H9 (cell line): ENCODE data around the gene ECE1. TPM values are rescaled to one million over a fixed set of nuclear protein-coding genes. Genes with fewer than 3 reads are reported as not detected.

ENCODE experiments used
- DNase-seq: peaks from one replicate; pipeline ENCODE4 v3.0.0-alpha.2; 2017
- H2AFZ ChIP-seq: one replicate; pipeline ENCODE4 v1.6.1; 2013; ENCODE audit warnings: mild to moderate bottlenecking, low read length, control low read depth, moderate library complexity
- H2AK5ac ChIP-seq: 2 replicates; pipeline ENCODE4 v1.6.1; 2013; ENCODE audit warnings: low read length, control low read depth, mixed read lengths; ENCODE audit not compliant: insufficient read length
- H2BK120ac ChIP-seq: one replicate; pipeline ENCODE4 v1.6.1; 2013; ENCODE audit warnings: low read depth, mild to moderate bottlenecking, low read length, control low read depth, inconsistent platforms; ENCODE audit not compliant: poor library complexity, severe bottlenecking
- H2BK12ac ChIP-seq: 2 replicates; pipeline ENCODE4 v1.6.1; 2013; ENCODE audit warnings: low read length, control low read depth, mixed read lengths, low read depth; ENCODE audit not compliant: insufficient read length
- H2BK15ac ChIP-seq: 2 replicates; pipeline ENCODE4 v1.6.1; 2013; ENCODE audit warnings: low read depth, low read length, control low read depth
- H2BK20ac ChIP-seq: one replicate; pipeline ENCODE4 v1.6.1; 2013; ENCODE audit warnings: low read depth, mild to moderate bottlenecking, low read length, control low read depth, inconsistent platforms; ENCODE audit not compliant: poor library complexity, severe bottlenecking
- H2BK5ac ChIP-seq: 2 replicates; pipeline ENCODE4 v1.6.1; 2013; ENCODE audit warnings: low read length, control low read depth, mixed read lengths; ENCODE audit not compliant: insufficient read length
- H3K14ac ChIP-seq: 2 replicates; pipeline ENCODE4 v1.6.1; 2013; ENCODE audit warnings: low read length, control low read depth; ENCODE audit not compliant: insufficient read depth
- H3K18ac ChIP-seq: 2 replicates; pipeline ENCODE4 v1.6.1; 2013; ENCODE audit warnings: low read depth, mild to moderate bottlenecking, mixed read lengths, low read length, control low read depth; ENCODE audit not compliant: insufficient read length
- H3K23ac ChIP-seq: 2 replicates; pipeline ENCODE4 v1.6.1; 2013; ENCODE audit warnings: low read length, control low read depth, mixed read lengths, low read depth; ENCODE audit not compliant: insufficient read length
- H3K23me2 ChIP-seq: 2 replicates; pipeline ENCODE4 v1.6.1; 2013; ENCODE audit warnings: low read depth, mild to moderate bottlenecking, mixed read lengths, low read length, control low read depth; ENCODE audit not compliant: insufficient read length, poor library complexity, severe bottlenecking
- H3K27ac ChIP-seq: 2 replicates; pipeline ENCODE4 v1.5.1; 2013; ENCODE audit warnings: low read length, control low read depth, mixed read lengths, low read depth; ENCODE audit not compliant: insufficient read length
- H3K27me3 ChIP-seq: 2 replicates; pipeline ENCODE4 v1.6.1; 2013; ENCODE audit warnings: low read length, control low read depth, inconsistent platforms; ENCODE audit not compliant: insufficient read depth
- H3K4ac ChIP-seq: 2 replicates; pipeline ENCODE4 v1.6.1; 2013; ENCODE audit warnings: low read depth, mild to moderate bottlenecking, control low read depth, inconsistent platforms, low read length, moderate library complexity
- H3K4me1 ChIP-seq: 2 replicates; pipeline ENCODE4 v1.6.1; 2013; ENCODE audit warnings: low read length, control low read depth, inconsistent platforms; ENCODE audit not compliant: insufficient read depth
- H3K4me2 ChIP-seq: 2 replicates; pipeline ENCODE4 v1.6.1; 2013; ENCODE audit warnings: low read length, control low read depth, mixed read lengths; ENCODE audit not compliant: insufficient read length, insufficient read depth
- H3K56ac ChIP-seq: 2 replicates; pipeline ENCODE4 v1.6.1; 2013; ENCODE audit warnings: low read depth, mild to moderate bottlenecking, mixed read lengths, low read length, control low read depth; ENCODE audit not compliant: insufficient read length
- H3K79me1 ChIP-seq: 2 replicates; pipeline ENCODE4 v1.6.1; 2013; ENCODE audit warnings: low read depth, mild to moderate bottlenecking, moderate library complexity, low read length, control low read depth, inconsistent platforms; ENCODE audit not compliant: insufficient read depth, poor library complexity, severe bottlenecking
- H3K79me2 ChIP-seq: 2 replicates; pipeline ENCODE4 v1.6.1; 2013; ENCODE audit warnings: low read length, control low read depth, inconsistent platforms; ENCODE audit not compliant: insufficient read depth
- H3K9ac ChIP-seq: 2 replicates; pipeline ENCODE4 v1.6.1; 2013; ENCODE audit warnings: low read length, control low read depth, mixed read lengths; ENCODE audit not compliant: insufficient read length; ENCODE audit errors: extremely low read depth
- H3K9me3 ChIP-seq: one replicate; pipeline ENCODE4 v1.6.1; 2013; ENCODE audit warnings: low read depth, low read length, inconsistent platforms; ENCODE audit not compliant: control insufficient read depth
- H3T11ph ChIP-seq: one replicate; pipeline ENCODE4 v1.6.1; 2013; ENCODE audit warnings: mild to moderate bottlenecking, low read length, control low read depth, inconsistent platforms
- H4K20me1 ChIP-seq: one replicate; pipeline ENCODE4 v1.6.1; 2013; ENCODE audit not compliant: control insufficient read depth, insufficient read length, insufficient read depth
- H4K5ac ChIP-seq: 2 replicates; pipeline ENCODE4 v1.6.1; 2013; ENCODE audit warnings: low read depth, mild to moderate bottlenecking, mixed read lengths, low read length, control low read depth; ENCODE audit not compliant: insufficient read length
- H4K8ac ChIP-seq: replicated peaks from 2 replicates; pipeline ENCODE4 v1.6.1; 2013; ENCODE audit warnings: low read length, control low read depth, mixed read lengths, low read depth; ENCODE audit not compliant: insufficient read length
- H4K91ac ChIP-seq: 2 replicates; pipeline ENCODE4 v1.6.1; 2013; ENCODE audit warnings: low read depth, mild to moderate bottlenecking, moderate library complexity, mixed read lengths, low read length, control low read depth; ENCODE audit not compliant: insufficient read length
- H3K27ac Mint-ChIP-seq, 3 experiments: 2 replicates in 2 of 3; 3 replicates in 1 of 3; pipeline ENCODE4 v1.8.0; 2020 to 2021; ENCODE audit warnings: mixed read lengths in 3 of 3, mild to moderate bottlenecking in 1 of 3, moderate library complexity in 1 of 3
- H3K27me3 Mint-ChIP-seq: 2 replicates; pipeline ENCODE4 v1.8.0; 2021; ENCODE audit warnings: low read depth, mild to moderate bottlenecking, moderate library complexity, mixed read lengths
- H3K36me3 Mint-ChIP-seq, 3 experiments: 2 replicates in 2 of 3; 3 replicates in 1 of 3; pipeline ENCODE4 v1.8.0; 2020 to 2021; ENCODE audit warnings: low read depth in 3 of 3, mixed read lengths in 3 of 3; ENCODE audit not compliant: insufficient read depth in 1 of 3
- H3K4me1 Mint-ChIP-seq, 2 experiments: 2 replicates each; pipeline ENCODE4 v1.8.0; 2020; ENCODE audit warnings: mixed read lengths in 2 of 2
- H3K4me3 Mint-ChIP-seq, 2 experiments: 2 replicates in 1 of 2; 3 replicates in 1 of 2; pipeline ENCODE4 v1.8.0; 2020 to 2021; ENCODE audit warnings: mild to moderate bottlenecking in 2 of 2, mixed read lengths in 2 of 2, moderate library complexity in 1 of 2
- H3K9me3 Mint-ChIP-seq, 2 experiments: 2 replicates in 1 of 2; 3 replicates in 1 of 2; pipeline ENCODE4 v1.8.0; 2020; ENCODE audit warnings: mild to moderate bottlenecking in 2 of 2, mixed read lengths in 2 of 2, moderate library complexity in 1 of 2
- WGBS: extraction: QIAGEN DNeasy Blood & Tissue Kit; methylation state at CpG from one replicate; pipeline ENCODE4 v1.1.7; 2013; ENCODE audit warnings: missing lambda C conversion rate, low lambda C conversion rate, mixed read lengths; ENCODE audit not compliant: insufficient read length; ENCODE audit errors: extremely low coverage; 5-methylcytosine and 5-hydroxymethylcytosine counted together
- total RNA-seq: library from RNA; stranded (reverse); gene quantifications from 2 replicates; pipeline ENCODE4 v1.2.1, GENCODE V29; 2021
- TF ChIP-seq, protein P1 (sequence below): fragments of 200-600 bp; sonication (generic); conservative IDR thresholded peaks from 3 replicates; pipeline ENCODE4 v1.8.0; 2021; ENCODE audit warnings: antibody characterized with exemption, mild to moderate bottlenecking

Gene ECE1
- total RNA-seq, 1 experiment from 2014 or later = 31.1 TPM

DNA sequence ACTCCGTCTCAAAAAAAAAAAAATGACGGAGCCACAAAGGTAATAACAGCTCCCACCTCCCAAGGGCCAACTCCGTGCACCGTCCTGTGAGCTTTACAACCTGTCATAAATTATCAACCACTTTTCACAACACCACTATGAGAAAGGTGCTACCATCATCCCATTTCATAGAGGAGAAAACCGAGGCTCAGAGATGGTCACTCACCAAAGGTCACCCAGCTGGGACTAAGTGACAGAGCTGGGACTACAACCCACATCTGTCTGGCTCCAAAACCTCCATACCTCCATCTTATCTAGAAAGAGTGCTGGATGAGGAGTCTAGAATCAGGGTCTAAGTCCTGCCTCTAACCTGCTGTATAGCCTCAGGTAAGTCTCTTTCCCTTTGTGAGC, 43.6 kb upstream of the ECE1 start:
- no peak overlapping the region for H2AK5ac ChIP-seq
- H3K4ac ChIP-seq = no peak overlapping the region
- H3K23me2 ChIP-seq = no peaks in the 10 kb centered on the region
- H3K9ac ChIP-seq = no peak overlapping the region
- H3K18ac ChIP-seq = no peak overlapping the region
- H3K9me3 ChIP-seq = no peaks in the 10 kb centered on the region
- H2BK20ac ChIP-seq = no peak overlapping the region
- no peak overlapping the region for H3K56ac ChIP-seq
- H3K79me1 ChIP-seq = no peaks in the 10 kb centered on the region
- no peak overlapping the region for H2AFZ ChIP-seq
- Mint-ChIP-seq H3K27me3 (peaks cover 2% of the 10 kb centered on the region; the same call in 1 of the 2 replicates), H3K4me3 (peak overlapping the region in 1 of 2 experiments; percentile 56; a peak in 1 of 5 replicates), H3K36me3 (peaks cover 0 to under 1% (median 0%) of the 10 kb centered on the region in 3 experiments; a peak in 2 of 7 replicates), H3K27ac (peak overlapping the region in 2 of 3 experiments; percentile 49 to 75; a peak in 1 of 7 replicates), H3K4me1 (peaks cover 42 to 63% of the 10 kb centered on the region in 2 experiments), H3K9me3 (no peaks in the 10 kb centered on the region)
- TF ChIP-seq, protein P1, sequence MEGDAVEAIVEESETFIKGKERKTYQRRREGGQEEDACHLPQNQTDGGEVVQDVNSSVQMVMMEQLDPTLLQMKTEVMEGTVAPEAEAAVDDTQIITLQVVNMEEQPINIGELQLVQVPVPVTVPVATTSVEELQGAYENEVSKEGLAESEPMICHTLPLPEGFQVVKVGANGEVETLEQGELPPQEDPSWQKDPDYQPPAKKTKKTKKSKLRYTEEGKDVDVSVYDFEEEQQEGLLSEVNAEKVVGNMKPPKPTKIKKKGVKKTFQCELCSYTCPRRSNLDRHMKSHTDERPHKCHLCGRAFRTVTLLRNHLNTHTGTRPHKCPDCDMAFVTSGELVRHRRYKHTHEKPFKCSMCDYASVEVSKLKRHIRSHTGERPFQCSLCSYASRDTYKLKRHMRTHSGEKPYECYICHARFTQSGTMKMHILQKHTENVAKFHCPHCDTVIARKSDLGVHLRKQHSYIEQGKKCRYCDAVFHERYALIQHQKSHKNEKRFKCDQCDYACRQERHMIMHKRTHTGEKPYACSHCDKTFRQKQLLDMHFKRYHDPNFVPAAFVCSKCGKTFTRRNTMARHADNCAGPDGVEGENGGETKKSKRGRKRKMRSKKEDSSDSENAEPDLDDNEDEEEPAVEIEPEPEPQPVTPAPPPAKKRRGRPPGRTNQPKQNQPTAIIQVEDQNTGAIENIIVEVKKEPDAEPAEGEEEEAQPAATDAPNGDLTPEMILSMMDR = no peak
- H4K91ac ChIP-seq = no peak overlapping the region
- H3K23ac ChIP-seq = no peak overlapping the region
- H3T11ph ChIP-seq = no peak overlapping the region
- peaks cover 7% of the 10 kb centered on the region; the same call in 1 of the 2 replicates for H3K4me1 ChIP-seq
- H2BK5ac ChIP-seq = no peak overlapping the region
- no peaks in the 10 kb centered on the region for H3K27me3 ChIP-seq
- DNase-seq = no peak
- H3K14ac ChIP-seq = no peak overlapping the region
- WGBS = no CpG with 5 or more reads among the region's 5 CpGs
- H3K27ac ChIP-seq = no peak overlapping the region
- 0 out of 2 replicates have a peak, but pooled peaks cover 2% of the 10 kb centered on the region for H3K79me2 ChIP-seq
- no peak overlapping the region for H4K8ac ChIP-seq
- H2BK120ac ChIP-seq = no peak overlapping the region
- no peak overlapping the region for H2BK15ac ChIP-seq
- no peaks in the 10 kb centered on the region for H4K20me1 ChIP-seq
- H4K5ac ChIP-seq = no peak overlapping the region
- H3K4me2 ChIP-seq = no peak overlapping the region
- no peak overlapping the region for H2BK12ac ChIP-seq
